Neural cell (in vitro differentiated cells): Measurements from ENCODE around the gene H2BK1. TPM values are rescaled to one million over a fixed set of nuclear protein-coding genes. Genes with fewer than 3 reads are reported as not detected.

Experiments
- H2AFZ ChIP-seq: fragments of 200-600, 300-800 bp; sonication (generic), shearing (Covaris generic); 2 replicates; pipeline ENCODE4 v1.6.0; 2014; ENCODE audit warnings: low read depth, mild to moderate bottlenecking, antibody characterized with exemption, low read length, moderate library complexity
- H3F3A ChIP-seq: fragments of 200-600 bp; shearing (Covaris generic); 2 replicates; pipeline ENCODE4 v1.6.1; 2016; ENCODE audit warnings: mild to moderate bottlenecking, moderate library complexity, mixed read lengths, antibody characterized with exemption, low read length; ENCODE audit not compliant: insufficient read depth, poor library complexity, severe bottlenecking
- H3K27ac ChIP-seq: fragments of 200-600, 300-800 bp; sonication (generic), shearing (Covaris generic); 2 replicates; pipeline ENCODE4 v1.5.1; 2014; ENCODE audit warnings: mild to moderate bottlenecking, low read length, moderate library complexity
- H3K27me3 ChIP-seq: fragments of 300-800, 200-600 bp; sonication (generic), shearing (Covaris generic); 2 replicates; pipeline ENCODE4 v1.6.0; 2014; ENCODE audit warnings: mild to moderate bottlenecking, low read depth, low read length, moderate library complexity; ENCODE audit not compliant: insufficient read depth
- H3K36me3 ChIP-seq: fragments of 300-800, 200-600 bp; sonication (generic), shearing (Covaris generic); 2 replicates; pipeline ENCODE4 v1.5.1; 2014; ENCODE audit warnings: mild to moderate bottlenecking, antibody characterized with exemption, low read length, moderate library complexity; ENCODE audit not compliant: insufficient read depth
- H3K4me2 ChIP-seq: fragments of 300-800, 200-600 bp; sonication (generic), shearing (Covaris generic); 2 replicates; pipeline ENCODE4 v1.6.0; 2014; ENCODE audit warnings: mild to moderate bottlenecking, low read length
- H3K4me3 ChIP-seq: fragments of 300-800, 200-600 bp; sonication (generic), shearing (Covaris generic); 2 replicates; pipeline ENCODE4 v1.5.1; 2014; ENCODE audit warnings: mild to moderate bottlenecking, low read length, moderate library complexity
- H3K79me2 ChIP-seq: fragments of 200-600 bp; shearing (Covaris generic); replicated peaks from 2 replicates; pipeline ENCODE4 v1.6.0; 2014; ENCODE audit warnings: mild to moderate bottlenecking, low read length, moderate library complexity; ENCODE audit not compliant: insufficient read depth
- H3K9ac ChIP-seq: fragments of 300-800, 200-600 bp; sonication (generic), shearing (Covaris generic); 2 replicates; pipeline ENCODE4 v1.6.1; 2016; ENCODE audit warnings: mild to moderate bottlenecking, low read length, mixed read lengths
- H3K9me2 ChIP-seq: fragments of 200-600 bp; shearing (Covaris generic); 2 replicates; pipeline ENCODE4 v1.6.1; 2016; ENCODE audit warnings: mild to moderate bottlenecking, low read length, mixed read lengths; ENCODE audit not compliant: insufficient read depth
- H3K9me3 ChIP-seq: fragments of 200-600, 300-800 bp; sonication (generic), shearing (Covaris generic); 2 replicates; pipeline ENCODE4 v1.6.1; 2016; ENCODE audit warnings: mild to moderate bottlenecking, mixed run types, low read length, moderate library complexity, mixed read lengths
- H4K20me1 ChIP-seq: fragments of 200-600 bp; shearing (Covaris generic); 2 replicates; pipeline ENCODE4 v1.6.1; 2016; ENCODE audit warnings: mild to moderate bottlenecking, mixed run types; ENCODE audit not compliant: insufficient read depth
- CTCF ChIP-seq: fragments of 450-650 bp; IDR thresholded peaks from 2 replicates; pipeline ENCODE4 v1.5.1; 2014; ENCODE audit warnings: antibody characterized with exemption, mild to moderate bottlenecking, moderate library complexity; ENCODE audit not compliant: poor library complexity, severe bottlenecking
- EP300 ChIP-seq: fragments of 450-650 bp; conservative IDR thresholded peaks from 2 replicates; pipeline ENCODE4 v1.6.1; 2014; ENCODE audit warnings: antibody characterized with exemption, mild to moderate bottlenecking, moderate library complexity; ENCODE audit not compliant: poor library complexity, severe bottlenecking
- EZH2 ChIP-seq: fragments of 200-600, 300-800 bp; shearing (Covaris generic), sonication (generic); IDR thresholded peaks from 2 replicates; pipeline ENCODE4 v1.6.1; 2014; ENCODE audit warnings: antibody characterized with exemption, low read length, borderline replicate concordance, mild to moderate bottlenecking; ENCODE audit not compliant: insufficient read depth, poor library complexity, severe bottlenecking
- MXI1 ChIP-seq: fragments of 450-650 bp; conservative IDR thresholded peaks from 2 replicates; pipeline ENCODE4 v1.6.1; 2014; ENCODE audit warnings: antibody characterized with exemption, mild to moderate bottlenecking; ENCODE audit not compliant: poor library complexity, severe bottlenecking
- POLR2AphosphoS5 ChIP-seq: IDR thresholded peaks from 2 replicates; pipeline ENCODE4 v1.6.1; 2012
- RAD21 ChIP-seq: fragments of 450-650 bp; conservative IDR thresholded peaks from 2 replicates; pipeline ENCODE4 v1.6.1; 2014; ENCODE audit warnings: antibody characterized with exemption, mild to moderate bottlenecking, moderate library complexity
- REST ChIP-seq: IDR thresholded peaks from 2 replicates; pipeline ENCODE4 v1.6.1; 2012; ENCODE audit warnings: borderline replicate concordance
- SMC3 ChIP-seq: fragments of 450-650 bp; conservative IDR thresholded peaks from 2 replicates; pipeline ENCODE4 v1.6.1; 2014; ENCODE audit warnings: antibody characterized with exemption, mild to moderate bottlenecking, moderate library complexity; ENCODE audit not compliant: poor library complexity
- TAF1 ChIP-seq: IDR thresholded peaks from 2 replicates; pipeline ENCODE4 v1.6.1; 2012; ENCODE audit warnings: low read depth
- polyA plus RNA-seq: library from polyadenylated mRNA; depleted of rRNA; stranded (reverse); fragments of >200 nt; gene quantifications from 2 replicates; pipeline ENCODE4 v1.2.3, GENCODE V29; 2014

H2BK1 gene
- polyA plus RNA-seq, 1 donor from 2014 or later, result not detected

- Histone ChIP-seq H2AFZ (no peak overlapping the region), H3K27me3 (no peaks in the 10 kb centered on the region), H3K9me3 (no peaks in the 10 kb centered on the region), H3K36me3 (no peaks in the 10 kb centered on the region), H3K27ac (no peak overlapping the region), H3F3A (peaks cover 3% of the 10 kb centered on the region), H3K4me2 (no peak overlapping the region), H3K9ac (no peak overlapping the region), H3K79me2 (peaks cover 31% of the 10 kb centered on the region), H3K4me3 (peak overlapping the region; percentile 98), H4K20me1 (no peaks in the 10 kb centered on the region), H3K9me2 (no peaks in the 10 kb centered on the region)
- TF ChIP-seq TAF1 (no peak), RAD21 (no peak)
Observed at GRCh38 chr7:151231080-151231479, 20.8 kb upstream of the H2BK1 start.

GRCh38 chr7:151229249-151229648 is 19.0 kb upstream of the H2BK1 start:
- Histone ChIP-seq H2AFZ (no peak overlapping the region), H3K9ac (no peak overlapping the region), H3K79me2 (peaks cover 35% of the 10 kb centered on the region), H3K36me3 (no peaks in the 10 kb centered on the region), H3K9me3 (no peaks in the 10 kb centered on the region), H3K4me3 (no peak overlapping the region), H3K4me2 (no peak overlapping the region), H3F3A (peaks cover 3% of the 10 kb centered on the region), H3K9me2 (no peaks in the 10 kb centered on the region), H3K27ac (no peak overlapping the region), H4K20me1 (no peaks in the 10 kb centered on the region), H3K27me3 (no peaks in the 10 kb centered on the region)
- no peak for TF ChIP-seq EP300
- TF ChIP-seq POLR2AphosphoS5, result no peak
- TF ChIP-seq MXI1, result no peak
- no peak for TF ChIP-seq REST
- TF ChIP-seq SMC3, result no peak
- no peak for TF ChIP-seq CTCF
- TF ChIP-seq RAD21, result no peak
- no peak for TF ChIP-seq EZH2
- no peak for TF ChIP-seq TAF1
